Lung (tissue), 12 donors: ENCODE data around the gene PKM. TPM values are rescaled to one million over a fixed set of nuclear protein-coding genes. Genes with fewer than 3 reads are reported as not detected.

Experiments used
- ATAC-seq: fragments of 200-7000 bp; cut with Tn5 transposase; one replicate; pipeline ENCODE4 v1.9.1; 2020; ENCODE audit warnings: moderate number of reproducible peaks; ENCODE audit not compliant: insufficient read depth, low FRiP score
- DNase-seq, 3 donors: peaks; one replicate each; pipeline ENCODE4 v3.0.0-alpha.2; 2013 to 2017
- H3K27ac ChIP-seq, 2 donors: one replicate each; pipeline ENCODE4 v1.5.1; 2013; ENCODE audit warnings: mild to moderate bottlenecking in 2 of 2, moderate library complexity in 2 of 2, control low read depth in 1 of 2, inconsistent platforms in 1 of 2, low read depth in 1 of 2, low read length in 1 of 2
- H3K27me3 ChIP-seq, 3 donors: one replicate each; pipeline ENCODE4 v1.5.1; 2013; ENCODE audit warnings: low read length in 2 of 3; ENCODE audit not compliant: control insufficient read depth in 3 of 3, insufficient read depth in 3 of 3
- H3K36me3 ChIP-seq, 4 donors: one replicate each; pipeline ENCODE4 v1.5.1; 2013; ENCODE audit warnings: low read length in 4 of 4, mild to moderate bottlenecking in 1 of 4, moderate library complexity in 1 of 4; ENCODE audit not compliant: control insufficient read depth in 4 of 4, insufficient read depth in 4 of 4
- H3K4me1 ChIP-seq, 5 donors: one replicate each; pipeline ENCODE4 v1.5.1; 2013; ENCODE audit warnings: low read length in 5 of 5, mild to moderate bottlenecking in 2 of 5, moderate library complexity in 1 of 5; ENCODE audit not compliant: control insufficient read depth in 5 of 5, insufficient read depth in 5 of 5
- H3K4me3 ChIP-seq: one replicate; pipeline ENCODE4 v1.5.1; 2013; ENCODE audit warnings: mild to moderate bottlenecking, control low read depth, moderate library complexity
- H3K9ac ChIP-seq, 2 donors: one replicate each; pipeline ENCODE4 v1.5.1; 2013; ENCODE audit warnings: low read length in 2 of 2, control low read depth in 1 of 2; ENCODE audit not compliant: insufficient read depth in 1 of 2
- H3K9me3 ChIP-seq, 4 donors: one replicate each; pipeline ENCODE4 v1.5.1; 2013; ENCODE audit warnings: low read length in 3 of 4, mild to moderate bottlenecking in 1 of 4, moderate library complexity in 1 of 4; ENCODE audit not compliant: control insufficient read depth in 4 of 4, insufficient read depth in 3 of 4
- WGBS, 2 donors: extraction: QIAGEN DNeasy Blood & Tissue Kit; methylation state at CpG; one replicate each; pipeline ENCODE4 v1.1.7; 2013; 5-methylcytosine and 5-hydroxymethylcytosine counted together
- polyA plus RNA-seq, 2 donors: library from polyadenylated mRNA; stranded (reverse); fragments of 200-250 nt; gene quantifications; one replicate each; pipeline ENCODE4 v1.2.1, GENCODE V29; 2013
- total RNA-seq, 2 donors: library from RNA; depleted of rRNA in 1 of 2; stranded (reverse); fragments of >200 nt in 1 of 2; gene quantifications; one replicate each; pipeline ENCODE4 v1.2.1, GENCODE V29; 2014 to 2021
- TF ChIP-seq, protein P1 (sequence below): IDR thresholded peaks from 2 replicates; pipeline ENCODE4 v1.5.1; 2012; ENCODE audit warnings: mild to moderate bottlenecking; ENCODE audit errors: control extremely low read depth, extremely low read depth
- donor health status: control.
- donor health status: control.
- donor health status: Bipolar disorder and iron deficiency.
- donor health status: healthy.
- donor health status: DM: yes; HTN: yes; CAD: no.

Gene PKM
- total and polyA plus RNA-seq, 4 donors, result 235 to 867 (median 504) TPM

DNA sequence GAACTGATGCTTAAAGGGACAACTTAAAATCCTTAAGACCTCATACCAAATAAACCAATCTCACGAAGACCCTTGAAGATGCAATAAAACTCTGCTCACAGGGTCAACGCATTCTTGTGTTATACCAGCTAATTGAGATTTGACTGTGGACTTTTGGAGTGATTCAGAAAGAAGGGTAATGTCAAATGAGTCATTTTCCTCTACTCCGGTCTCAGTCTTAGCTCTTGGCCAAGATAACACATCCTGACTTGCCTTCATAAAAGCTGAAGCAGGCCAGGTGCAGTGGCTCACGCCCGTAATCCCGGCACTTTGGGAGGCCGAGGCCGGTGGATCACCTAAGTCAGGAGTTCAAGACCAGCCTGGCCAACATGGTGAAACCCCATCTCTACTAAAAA is 3.8 kb downstream of the PKM start:
- H3K9ac ChIP-seq, result peak overlapping the region in 1 of 2 donors; percentile 2

DNA sequence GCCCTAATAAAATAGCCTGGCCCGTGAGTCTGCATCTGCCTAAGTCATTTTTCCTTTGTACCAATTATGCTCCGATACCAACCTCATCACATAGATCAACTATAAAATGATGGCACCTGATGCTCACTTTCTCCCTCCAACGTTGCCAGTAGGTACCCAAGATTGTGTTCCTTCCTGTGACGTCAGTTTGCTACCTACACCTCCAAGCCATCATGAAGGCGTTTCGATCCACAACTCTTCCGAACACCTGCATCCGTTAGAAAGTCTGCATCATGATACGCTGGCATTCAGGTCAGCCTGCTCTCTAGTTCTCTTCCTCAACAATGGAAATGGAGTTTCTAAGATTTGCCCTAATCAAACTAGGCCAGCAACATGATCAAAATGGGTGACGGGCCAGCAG is 7.7 kb downstream of the PKM start:
- Histone ChIP-seq H3K36me3 (peaks cover 8 to 25% (median 15%) of the 10 kb centered on the region in 4 donors), H3K4me3 (no peak overlapping the region), H3K9me3 (no peaks in the 10 kb centered on the region), H3K4me1 (peaks cover 8 to 19% (median 17%) of the 10 kb centered on the region in 5 donors), H3K27ac (no peak overlapping the region), H3K9ac (no peak overlapping the region), H3K27me3 (no peaks in the 10 kb centered on the region)
- DNase-seq (no peak), ATAC-seq (no peak)
- 90 to 91% methylated on average over 10 of the region's 10 CpGs for WGBS, 2 donors
- TF ChIP-seq, protein P1, sequence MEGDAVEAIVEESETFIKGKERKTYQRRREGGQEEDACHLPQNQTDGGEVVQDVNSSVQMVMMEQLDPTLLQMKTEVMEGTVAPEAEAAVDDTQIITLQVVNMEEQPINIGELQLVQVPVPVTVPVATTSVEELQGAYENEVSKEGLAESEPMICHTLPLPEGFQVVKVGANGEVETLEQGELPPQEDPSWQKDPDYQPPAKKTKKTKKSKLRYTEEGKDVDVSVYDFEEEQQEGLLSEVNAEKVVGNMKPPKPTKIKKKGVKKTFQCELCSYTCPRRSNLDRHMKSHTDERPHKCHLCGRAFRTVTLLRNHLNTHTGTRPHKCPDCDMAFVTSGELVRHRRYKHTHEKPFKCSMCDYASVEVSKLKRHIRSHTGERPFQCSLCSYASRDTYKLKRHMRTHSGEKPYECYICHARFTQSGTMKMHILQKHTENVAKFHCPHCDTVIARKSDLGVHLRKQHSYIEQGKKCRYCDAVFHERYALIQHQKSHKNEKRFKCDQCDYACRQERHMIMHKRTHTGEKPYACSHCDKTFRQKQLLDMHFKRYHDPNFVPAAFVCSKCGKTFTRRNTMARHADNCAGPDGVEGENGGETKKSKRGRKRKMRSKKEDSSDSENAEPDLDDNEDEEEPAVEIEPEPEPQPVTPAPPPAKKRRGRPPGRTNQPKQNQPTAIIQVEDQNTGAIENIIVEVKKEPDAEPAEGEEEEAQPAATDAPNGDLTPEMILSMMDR, result no peak

More for the DNA sequence above, 3.8 kb downstream of the PKM start:
- Histone ChIP-seq H3K4me1 (peaks cover 10 to 34% (median 18%) of the 10 kb centered on the region in 5 donors), H3K36me3 (peaks cover 0 to 4% (median 2%) of the 10 kb centered on the region in 4 donors), H3K4me3 (no peak overlapping the region), H3K9me3 (no peaks in the 10 kb centered on the region), H3K27ac (peak overlapping the region; percentile 47 to 86), H3K27me3 (no peaks in the 10 kb centered on the region)
- DNase-seq, result peak in 1 of 3 donors; percentile 8
- ATAC-seq, result no peak
- TF ChIP-seq, protein P1, result no peak
- 39 to 46% methylated on average over 8 of the region's 8 CpGs for WGBS, 2 donors

DNA sequence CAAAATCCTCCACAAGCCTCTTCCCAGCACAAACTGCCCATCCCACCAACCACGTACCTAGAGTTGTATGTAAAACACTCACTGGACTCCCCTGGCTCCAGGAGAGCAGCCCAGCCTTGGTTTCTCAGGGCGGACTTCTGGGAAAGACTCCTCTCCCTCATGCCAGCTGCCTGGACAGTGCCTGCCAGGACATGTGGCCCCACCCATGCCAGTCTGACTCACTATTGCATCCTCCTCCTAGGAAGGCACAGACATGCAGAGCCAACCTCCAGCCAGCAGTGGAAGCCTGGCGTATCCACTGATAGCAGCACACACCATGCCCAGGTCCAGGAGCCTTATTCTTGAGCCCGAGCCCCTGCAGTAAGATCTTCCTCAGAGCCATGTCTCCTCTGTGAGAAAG is 8.6 kb downstream of the PKM start:
- H3K9ac ChIP-seq, result no peak overlapping the region
- TF ChIP-seq, protein P1, result no peak
- no peak overlapping the region for H3K4me3 ChIP-seq
- H3K27me3 ChIP-seq, result no peaks in the 10 kb centered on the region
- peaks cover 8 to 14% (median 12%) of the 10 kb centered on the region in 5 donors for H3K4me1 ChIP-seq
- ATAC-seq (peak; percentile 36), DNase-seq (no peak)
- peaks cover 12 to 34% (median 18%) of the 10 kb centered on the region in 4 donors for H3K36me3 ChIP-seq
- no peaks in the 10 kb centered on the region for H3K9me3 ChIP-seq
- WGBS, 2 donors, result 86% methylated on average over 4 of the region's 4 CpGs
- peak overlapping the region in 1 of 2 donors; percentile 54 for H3K27ac ChIP-seq

DNA sequence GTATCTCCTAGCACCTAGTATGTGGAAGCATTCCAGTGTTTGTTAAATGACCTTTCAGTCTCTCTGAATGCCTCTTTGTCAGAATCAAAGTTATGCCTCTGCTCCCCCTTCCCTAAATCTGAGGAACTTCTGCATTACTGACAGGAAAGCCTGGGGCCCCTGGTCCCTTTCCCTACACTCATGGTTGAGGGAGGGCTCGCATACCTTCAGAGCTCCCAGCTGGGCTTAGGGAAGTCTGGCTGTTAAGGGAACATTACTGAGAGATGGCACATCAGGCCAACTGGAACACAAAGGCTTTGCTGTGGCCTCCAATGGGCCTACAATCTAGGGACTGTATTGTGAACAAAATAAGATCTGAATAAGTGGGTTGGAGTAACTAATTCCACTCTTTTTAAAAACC is 10.3 kb downstream of the PKM start:
- no peaks in the 10 kb centered on the region for H3K9me3 ChIP-seq
- H3K4me3 ChIP-seq, result no peak overlapping the region
- no peaks in the 10 kb centered on the region for H3K27me3 ChIP-seq
- TF ChIP-seq, protein P1, result no peak
- no peak overlapping the region for H3K9ac ChIP-seq
- peaks cover 0 to 10% (median 1%) of the 10 kb centered on the region in 5 donors for H3K4me1 ChIP-seq
- ATAC-seq (no peak), DNase-seq (no peak)
- H3K27ac ChIP-seq, result peak overlapping the region in 1 of 2 donors; percentile 10
- WGBS, 2 donors, result 33 to 68% methylated on average over 1 of the region's 1 CpG
- H3K36me3 ChIP-seq, result peaks cover 27 to 42% (median 31%) of the 10 kb centered on the region in 4 donors
